MCF 10A (cell line): Measurements from ENCODE around the gene HNRNPL. TPM values are rescaled to one million over a fixed set of nuclear protein-coding genes. Genes with fewer than 3 reads are reported as not detected.
A peak's percentile ranks its signal among the peaks of the same experiment; 100 is the strongest.

Experiments
- BruUV-seq: library from RNA; stranded (reverse); fragments of 400-500 nt; replicated peaks from 2 replicates; lab custom pipeline; 2021; lab: Mats Ljungman, UMichigan
- CTCF ChIA-PET: fragments of 300-600 bp; sonication (Branson Sonifier 250); formaldehyde crosslinking; extraction: SDS; loops from one replicate; lab custom pipeline; 2021; ENCODE audit warnings: antibody characterized with exemption, inconsistent platforms; lab: Yijun Ruan, JAX
- POLR2A ChIA-PET: fragments of 300-600, 350-650 bp; sonication (Branson Sonifier 250); formaldehyde crosslinking; extraction: SDS; loops from one replicate; lab custom pipeline; 2020; ENCODE audit warnings: antibody characterized with exemption, inconsistent platforms; lab: Yijun Ruan, JAX
- DNase-seq: peaks from one replicate; pipeline ENCODE4 v3.0.0-alpha.2; 2018; ENCODE audit not compliant: unreplicated experiment
- H3K27ac Mint-ChIP-seq: one replicate; pipeline ENCODE4 v1.8.0; 2022; ENCODE audit warnings: mild to moderate bottlenecking, low read depth, mixed read lengths; ENCODE audit not compliant: unreplicated experiment
- H3K27me3 Mint-ChIP-seq: one replicate; pipeline ENCODE4 v1.8.0; 2022; ENCODE audit warnings: mixed read lengths; ENCODE audit not compliant: insufficient read depth, unreplicated experiment
- H3K36me3 Mint-ChIP-seq: one replicate; pipeline ENCODE4 v1.8.0; 2022; ENCODE audit warnings: mild to moderate bottlenecking, moderate library complexity, mixed read lengths; ENCODE audit not compliant: insufficient read depth, unreplicated experiment
- H3K4me1 Mint-ChIP-seq: one replicate; pipeline ENCODE4 v1.8.0; 2022; ENCODE audit warnings: mixed read lengths; ENCODE audit not compliant: insufficient read depth, unreplicated experiment
- H3K4me3 Mint-ChIP-seq: one replicate; pipeline ENCODE4 v1.8.0; 2022; ENCODE audit warnings: mild to moderate bottlenecking, moderate library complexity, mixed read lengths; ENCODE audit not compliant: unreplicated experiment
- H3K9me3 Mint-ChIP-seq: one replicate; pipeline ENCODE4 v1.8.0; 2022; ENCODE audit warnings: mixed read lengths; ENCODE audit not compliant: unreplicated experiment
- CTCF ChIP-seq: fragments of 200-600 bp; IDR thresholded peaks from one replicate; pipeline ENCODE4 v1.8.0; 2022; ENCODE audit warnings: antibody characterized with exemption, mild to moderate bottlenecking; ENCODE audit not compliant: unreplicated experiment
- intact Hi-C: fragments of 100-400 bp; cut with micrococcal nuclease; formaldehyde crosslinking; loops from 2 replicates; pipeline ENCODE4 v1.14.1; 2022
- total RNA-seq: library from RNA; stranded (reverse); gene quantifications from 2 replicates; pipeline ENCODE4 v1.2.3, GENCODE V29; 2022

Gene HNRNPL
- total RNA-seq, 1 experiment from 2014 or later = 421 TPM

- Mint-ChIP-seq H3K36me3 (peaks cover 44% of the 10 kb centered on the region), H3K27ac (peak overlapping the region; percentile 99), H3K4me1 (peaks cover 18% of the 10 kb centered on the region), H3K9me3 (no peaks in the 10 kb centered on the region), H3K27me3 (no peaks in the 10 kb centered on the region), H3K4me3 (peak overlapping the region; percentile 97)
- no TSS peak for BruUV-seq
- intact Hi-C loops = loop anchor here (1.0 to 5.0 kb wide), 3 partner anchors 49 to 198 kb away; partner anchors contain the start of genes MRPS12, NFKBIB, SARS2 and SIRT2
- ChIA-PET POLR2A (interaction anchor here (0.7 to 4.1 kb wide), 14 partner anchors 12 to 287 kb away, joined by 3 to 40 read pairs (median 6); partner anchors contain the start of genes ACTN4, ECH1, EIF3K and MRPS12), CTCF (interaction anchor here (0.6 to 1.1 kb wide), 2 partner anchors 80 to 546 kb away, joined by 3 to 5 read pairs; partner anchors contain the start of genes MRPS12 and SARS2)
- no peak for DNase-seq
- TF ChIP-seq CTCF = no peak
Measured at GRCh38 chr19:38850436-38850975, 720 bp upstream of the HNRNPL start.

GRCh38 chr19:38849147-38849859, 483 bp downstream of the HNRNPL start:
- peak overlapping the region; percentile 99 for H3K27ac Mint-ChIP-seq
- H3K4me1 Mint-ChIP-seq = peaks cover 22% of the 10 kb centered on the region
- H3K27me3 Mint-ChIP-seq = no peaks in the 10 kb centered on the region
- ChIA-PET POLR2A (interaction anchor here (0.5 to 2.7 kb wide), 28 partner anchors 10 to 918 kb away, joined by 3 to 59 read pairs (median 4); partner anchors contain the start of genes ACTN4, ECH1, EIF3K and MRPS12), CTCF (interaction anchor here (0.7 to 1.8 kb wide), 3 partner anchors 10 to 1196 kb away, joined by 3 to 15 read pairs (median 5); no protein-coding TSS in a partner anchor)
- BruUV-seq = no TSS peak
- H3K36me3 Mint-ChIP-seq = peaks cover 56% of the 10 kb centered on the region
- no peak for TF ChIP-seq CTCF
- peak; percentile 96 for DNase-seq
- H3K9me3 Mint-ChIP-seq = no peaks in the 10 kb centered on the region
- intact Hi-C loops = no loop called here
- H3K4me3 Mint-ChIP-seq = peak overlapping the region; percentile 97

GRCh38 chr19:38848299-38849146, 1.3 kb downstream of the HNRNPL start:
- peaks cover 63% of the 10 kb centered on the region for H3K36me3 Mint-ChIP-seq
- BruUV-seq = TSS peak; percentile 40
- no peaks in the 10 kb centered on the region for H3K9me3 Mint-ChIP-seq
- peak overlapping the region; percentile 97 for H3K4me3 Mint-ChIP-seq
- H3K27me3 Mint-ChIP-seq = no peaks in the 10 kb centered on the region
- DNase-seq = no peak
- no peak for TF ChIP-seq CTCF
- H3K27ac Mint-ChIP-seq = peak overlapping the region; percentile 99
- ChIA-PET CTCF (interaction anchor here (1.1 to 1.8 kb wide), 2 partner anchors 9 to 15 kb away, joined by 3 to 15 read pairs; no protein-coding TSS in a partner anchor), POLR2A (interaction anchor here (0.5 to 2.7 kb wide), 29 partner anchors 9 to 918 kb away, joined by 3 to 59 read pairs (median 4); partner anchors contain the start of genes ACTN4, ECH1, EIF3K and MRPS12)
- intact Hi-C loops = no loop called here
- peaks cover 28% of the 10 kb centered on the region for H3K4me1 Mint-ChIP-seq
